Activated CD8-positive, alpha-beta T cell treated with anti-CD3 and anti-CD28 coated beads for 36 hours (primary cell): Measurements from ENCODE around the gene PREX1. TPM values are rescaled to one million over a fixed set of nuclear protein-coding genes. Genes with fewer than 3 reads are reported as not detected.

ENCODE experiments used
- ATAC-seq: fragments of 200-7000 bp; cut with Tn5 transposase; one replicate; pipeline ENCODE4 v1.10.0; 2021; ENCODE audit warnings: mild to moderate bottlenecking, moderate library complexity
- CTCF ChIA-PET: fragments of 350-600 bp; sonication (Branson Sonifier 250); formaldehyde crosslinking; loops from one replicate; lab custom pipeline; 2021; ENCODE audit warnings: antibody characterized with exemption; lab: Charles Lee
- POLR2A ChIA-PET: fragments of 350-600 bp; sonication (Branson Sonifier 250); formaldehyde crosslinking; loops from one replicate; lab custom pipeline; 2021; ENCODE audit warnings: antibody characterized with exemption; lab: Charles Lee
- DNase-seq: peaks from one replicate; pipeline ENCODE4 v3.0.0-alpha.2; 2020
- H3K27ac Mint-ChIP-seq: one replicate; pipeline ENCODE4 v1.8.0; 2021; ENCODE audit warnings: mild to moderate bottlenecking, mixed read lengths
- H3K27me3 Mint-ChIP-seq: one replicate; pipeline ENCODE4 v1.8.0; 2021; ENCODE audit warnings: mixed read lengths
- H3K36me3 Mint-ChIP-seq: one replicate; pipeline ENCODE4 v1.8.0; 2021; ENCODE audit warnings: low read depth, mixed read lengths
- H3K4me1 Mint-ChIP-seq: one replicate; pipeline ENCODE4 v1.8.0; 2021; ENCODE audit warnings: low read depth, mixed read lengths
- H3K4me3 Mint-ChIP-seq: one replicate; pipeline ENCODE4 v1.8.0; 2021; ENCODE audit warnings: mild to moderate bottlenecking, moderate library complexity, mixed read lengths
- H3K9me3 Mint-ChIP-seq: one replicate; pipeline ENCODE4 v1.8.0; 2021; ENCODE audit warnings: mixed read lengths
- intact Hi-C: fragments of 100-400 bp; cut with micrococcal nuclease; formaldehyde crosslinking; loops from one replicate; pipeline ENCODE4 v1.10.0; 2022
- total RNA-seq, 2 experiments: library from RNA; stranded (reverse); gene quantifications; one replicate each; pipeline ENCODE4 v1.2.3, GENCODE V29; 2021
- TF ChIP-seq, protein P1 (sequence below): fragments of 200-600 bp; IDR thresholded peaks from one replicate; pipeline ENCODE4 v1.8.0; 2022; ENCODE audit warnings: antibody characterized with exemption, mild to moderate bottlenecking

PREX1 gene
- total RNA-seq, 2 experiments from 2014 or later, result 79.7 to 80.5 TPM

DNA sequence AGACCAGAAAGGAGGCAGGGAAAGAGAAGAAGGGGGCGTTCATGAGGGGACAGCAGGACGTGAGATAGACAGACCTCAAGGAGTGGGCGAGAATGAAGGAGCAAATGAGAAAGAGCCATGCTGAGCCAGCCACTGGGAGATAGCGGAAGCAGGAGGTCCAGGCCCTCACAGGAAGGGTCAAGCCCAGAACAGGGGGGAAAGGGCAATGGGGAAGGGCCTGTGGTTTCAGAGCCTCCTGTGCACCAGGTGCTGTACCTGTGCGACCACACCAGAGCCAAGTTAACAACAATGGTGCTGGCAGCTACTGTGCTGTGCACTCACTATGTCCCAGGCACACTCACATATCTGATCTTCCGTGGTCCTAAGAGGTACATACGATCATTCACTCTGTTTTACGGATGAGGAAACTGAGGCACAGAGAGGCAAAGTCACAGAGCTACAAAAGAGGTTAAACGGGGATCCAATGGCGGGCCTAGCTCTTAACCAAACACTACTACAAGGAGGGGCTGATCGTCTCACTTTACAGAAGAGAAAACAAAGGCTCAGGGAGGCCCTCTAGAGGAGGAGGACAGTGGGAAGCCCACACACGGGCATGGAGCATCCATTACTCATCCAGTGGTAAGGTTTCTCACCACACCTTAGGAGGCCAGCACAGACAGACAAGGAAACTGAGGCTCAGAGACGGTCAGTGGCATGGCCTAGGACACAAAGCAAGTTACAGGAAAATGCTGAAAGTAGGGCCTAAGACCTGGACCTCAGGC is 129.1 kb downstream of the PREX1 start:
- POLR2A ChIA-PET, result interaction anchor here (1.3 to 1.6 kb wide), 2 partner anchors 9 to 12 kb away, joined by 4 read pairs; no protein-coding TSS in a partner anchor

DNA sequence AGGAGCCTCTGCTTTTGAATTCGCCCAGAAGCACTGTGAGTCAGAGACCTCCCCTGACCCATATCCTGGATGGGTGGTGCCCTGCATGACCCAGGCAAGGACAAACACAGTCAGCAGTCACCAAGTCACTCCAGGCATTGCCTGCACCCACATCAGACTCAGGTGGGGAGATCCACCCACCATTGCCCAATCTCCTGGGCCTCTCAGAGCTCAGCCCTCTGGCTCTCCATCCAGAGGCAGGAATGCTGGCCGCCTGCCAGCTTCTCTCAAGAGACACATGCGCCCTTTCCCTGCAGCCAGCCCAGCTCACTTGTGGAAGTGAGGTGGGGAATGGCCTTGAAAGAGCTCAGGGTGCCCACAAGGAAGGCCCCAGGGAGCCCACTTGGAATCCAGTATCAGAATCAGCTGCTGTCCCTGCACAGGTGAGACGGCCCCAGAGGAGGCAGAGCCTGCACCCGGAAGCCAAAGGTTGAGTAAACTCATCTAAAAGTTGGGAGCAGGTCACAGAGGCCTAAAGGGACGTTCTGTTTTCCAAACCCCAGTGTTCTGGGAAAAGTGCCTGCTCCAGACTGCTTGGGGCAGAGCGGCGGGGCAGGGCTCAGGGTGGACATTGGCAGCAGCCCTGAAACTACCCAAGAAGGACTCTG is 129.8 kb downstream of the PREX1 start:
- no peaks in the 10 kb centered on the region for H3K27me3 Mint-ChIP-seq
- H3K4me3 Mint-ChIP-seq, result no peak overlapping the region
- intact Hi-C loops, result no loop called here
- TF ChIP-seq, protein P1, sequence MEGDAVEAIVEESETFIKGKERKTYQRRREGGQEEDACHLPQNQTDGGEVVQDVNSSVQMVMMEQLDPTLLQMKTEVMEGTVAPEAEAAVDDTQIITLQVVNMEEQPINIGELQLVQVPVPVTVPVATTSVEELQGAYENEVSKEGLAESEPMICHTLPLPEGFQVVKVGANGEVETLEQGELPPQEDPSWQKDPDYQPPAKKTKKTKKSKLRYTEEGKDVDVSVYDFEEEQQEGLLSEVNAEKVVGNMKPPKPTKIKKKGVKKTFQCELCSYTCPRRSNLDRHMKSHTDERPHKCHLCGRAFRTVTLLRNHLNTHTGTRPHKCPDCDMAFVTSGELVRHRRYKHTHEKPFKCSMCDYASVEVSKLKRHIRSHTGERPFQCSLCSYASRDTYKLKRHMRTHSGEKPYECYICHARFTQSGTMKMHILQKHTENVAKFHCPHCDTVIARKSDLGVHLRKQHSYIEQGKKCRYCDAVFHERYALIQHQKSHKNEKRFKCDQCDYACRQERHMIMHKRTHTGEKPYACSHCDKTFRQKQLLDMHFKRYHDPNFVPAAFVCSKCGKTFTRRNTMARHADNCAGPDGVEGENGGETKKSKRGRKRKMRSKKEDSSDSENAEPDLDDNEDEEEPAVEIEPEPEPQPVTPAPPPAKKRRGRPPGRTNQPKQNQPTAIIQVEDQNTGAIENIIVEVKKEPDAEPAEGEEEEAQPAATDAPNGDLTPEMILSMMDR, result no peak
- no peaks in the 10 kb centered on the region for H3K9me3 Mint-ChIP-seq
- no peak for DNase-seq
- ChIA-PET POLR2A (interaction anchor here (0.8 to 1.6 kb wide), 3 partner anchors 8 to 152 kb away, joined by 4 to 5 read pairs (median 4); no protein-coding TSS in a partner anchor), CTCF (interaction anchor here (0.9 to 2.2 kb wide), 2 partner anchors 30 to 40 kb away, joined by 3 to 5 read pairs; no protein-coding TSS in a partner anchor)
- peaks cover 56% of the 10 kb centered on the region for H3K36me3 Mint-ChIP-seq
- H3K27ac Mint-ChIP-seq, result peak overlapping the region; percentile 47
- peaks cover 27% of the 10 kb centered on the region for H3K4me1 Mint-ChIP-seq
- ATAC-seq, result no peak

More for the DNA sequence above, 129.1 kb downstream of the PREX1 start:
- Mint-ChIP-seq H3K27ac (peak overlapping the region; percentile 31), H3K36me3 (peaks cover 56% of the 10 kb centered on the region), H3K4me3 (no peak overlapping the region), H3K27me3 (no peaks in the 10 kb centered on the region), H3K4me1 (peaks cover 27% of the 10 kb centered on the region), H3K9me3 (no peaks in the 10 kb centered on the region)
- TF ChIP-seq, protein P1, result no peak
- intact Hi-C loops, result no loop called here
- CTCF ChIA-PET, result interaction anchor here (0.9 to 2.2 kb wide), 2 partner anchors 31 to 41 kb away, joined by 3 to 5 read pairs; no protein-coding TSS in a partner anchor
- ATAC-seq (peak; percentile 17), DNase-seq (no peak)

DNA sequence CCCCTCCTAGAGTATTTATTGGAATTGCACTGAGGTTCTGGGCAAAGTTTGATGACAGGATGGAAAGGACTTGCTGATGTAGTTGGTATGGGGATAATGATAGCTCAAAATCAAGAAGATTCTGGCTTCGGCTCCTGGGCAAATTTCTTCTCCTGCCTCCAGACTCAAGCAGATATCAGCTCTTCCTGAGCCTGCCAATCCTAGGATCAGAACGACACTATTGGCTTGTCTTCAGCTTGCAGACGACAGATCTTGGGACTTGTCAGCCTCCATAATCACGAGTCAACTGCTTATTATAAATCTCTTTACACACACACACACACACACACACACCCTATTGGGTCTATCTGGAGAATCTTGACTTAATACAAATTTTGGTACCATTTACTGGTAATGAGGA is 131.1 kb downstream of the PREX1 start:
- ATAC-seq (no peak), DNase-seq (no peak)
- H3K36me3 Mint-ChIP-seq, result peaks cover 49% of the 10 kb centered on the region
- TF ChIP-seq, protein P1, result no peak
- POLR2A ChIA-PET, result no interaction called here
- H3K4me3 Mint-ChIP-seq, result no peak overlapping the region
- CTCF ChIA-PET, result interaction anchor here (1.3 to 2.4 kb wide), 2 partner anchors 11 to 209 kb away, joined by 3 to 12 read pairs; no protein-coding TSS in a partner anchor
- H3K9me3 Mint-ChIP-seq, result no peaks in the 10 kb centered on the region
- intact Hi-C loops, result no loop called here
- H3K27me3 Mint-ChIP-seq, result no peaks in the 10 kb centered on the region
- peaks cover 27% of the 10 kb centered on the region for H3K4me1 Mint-ChIP-seq
- peak overlapping the region; percentile 24 for H3K27ac Mint-ChIP-seq

DNA sequence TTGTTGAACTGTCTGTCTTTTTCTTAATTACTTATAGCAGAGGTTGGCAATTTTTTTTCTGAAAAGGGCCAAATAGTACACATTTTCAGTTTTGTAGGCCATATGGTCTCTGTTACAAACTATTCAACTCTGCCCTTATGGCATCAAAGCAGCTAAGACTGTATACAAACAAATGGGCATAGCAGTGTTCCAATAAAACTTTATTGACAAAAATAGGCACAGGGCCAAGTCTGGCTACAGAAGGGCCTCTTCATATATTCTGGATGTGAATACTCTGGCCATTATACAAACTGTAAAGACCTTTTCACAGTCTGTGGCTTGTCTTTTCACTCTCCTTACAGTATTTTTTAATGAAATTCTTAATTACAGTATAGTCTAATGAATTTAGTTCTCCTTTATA is 132.1 kb downstream of the PREX1 start:
- POLR2A ChIA-PET, result interaction anchor here (1.6 to 2.1 kb wide), 2 partner anchors 11 to 17 kb away, joined by 4 to 7 read pairs; no protein-coding TSS in a partner anchor

More for the DNA sequence above, 132.1 kb downstream of the PREX1 start:
- CTCF ChIA-PET, result interaction anchor here (1.3 to 2.4 kb wide), 3 partner anchors 12 to 210 kb away, joined by 3 to 12 read pairs (median 5); no protein-coding TSS in a partner anchor
- Mint-ChIP-seq H3K9me3 (no peaks in the 10 kb centered on the region), H3K27ac (peak overlapping the region; percentile 14), H3K4me1 (peaks cover 27% of the 10 kb centered on the region), H3K4me3 (no peak overlapping the region), H3K27me3 (no peaks in the 10 kb centered on the region), H3K36me3 (peaks cover 52% of the 10 kb centered on the region)
- ATAC-seq (no peak), DNase-seq (no peak)
- intact Hi-C loops, result no loop called here
- TF ChIP-seq, protein P1, result no peak
